HTERT RPE-1 (cell line): ENCODE data around the gene ZYG11B.
"Not testable (repeated sequence)": the region's sequence is repeated elsewhere in the genome, so short reads cannot be mapped to it uniquely, and the experiment has no call there.

Experiments
- in situ Hi-C: fragments of 300-500 bp; cut with MboI; formaldehyde crosslinking; loops from 4 replicates; pipeline ENCODE4 v1.14.3; 2020; ENCODE audit warnings: low sequenced_read_pairs

The ZYG11B gene

GRCh38 chr1:52842643-52843310 is 116.5 kb downstream of the ZYG11B start, which contains the start of gene ZYG11A:
ZYG11A (plus strand) TSS chr1:52842760; CDS start chr1:52842884, 124 bp downstream.
- in situ Hi-C loops: no loop called here

GRCh38 chr1:52845119-52845518 is 118.9 kb downstream of the ZYG11B start:
- in situ Hi-C loops: not testable (repeated sequence)

- in situ Hi-C loops: no loop called here
These were observed 122.2 kb downstream of the ZYG11B start for GRCh38 chr1:52848423-52848822.

- in situ Hi-C loops: no loop called here
These were observed 124.7 kb downstream of the ZYG11B start for GRCh38 chr1:52850951-52851350.

- in situ Hi-C loops: no loop called here
These were observed 126.6 kb downstream of the ZYG11B start for GRCh38 chr1:52852854-52853253.

- in situ Hi-C loops: no loop called here
These were observed 129.3 kb downstream of the ZYG11B start for GRCh38 chr1:52855584-52855983.

- in situ Hi-C loops: no loop called here
These were observed 129.8 kb downstream of the ZYG11B start for GRCh38 chr1:52856026-52856425.

- in situ Hi-C loops: no loop called here
These were observed 131.2 kb downstream of the ZYG11B start for GRCh38 chr1:52857443-52857842.

GRCh38 chr1:52862666-52863458 is 136.6 kb downstream of the ZYG11B start:
- in situ Hi-C loops: no loop called here

GRCh38 chr1:52867087-52867863 is 141.0 kb downstream of the ZYG11B start:
- in situ Hi-C loops: no loop called here

- in situ Hi-C loops: not testable (repeated sequence)
These were observed 143.5 kb downstream of the ZYG11B start for GRCh38 chr1:52869727-52870126.

GRCh38 chr1:52876843-52877242 is 150.6 kb downstream of the ZYG11B start:
- in situ Hi-C loops: no loop called here
